CD14-positive monocyte (primary cell): ENCODE results near the gene BNC2. TPM values are rescaled to one million over a fixed set of nuclear protein-coding genes. Genes with fewer than 3 reads are reported as not detected.

Experiments used
- DNase-seq, 3 donors: peaks; one replicate each; pipeline ENCODE4 v3.0.0-alpha.2; 2011 to 2022
- H2AFZ ChIP-seq: 2 replicates; pipeline ENCODE4 v1.6.0; 2012; ENCODE audit warnings: mild to moderate bottlenecking, low read depth, low read length, inconsistent platforms; ENCODE audit not compliant: insufficient read depth, poor library complexity, severe bottlenecking
- H3K27ac ChIP-seq, 2 donors: 1 replicate in 1 of 2; 2 replicates in 1 of 2; pipeline ENCODE4 v1.5.1; 2012 to 2013; ENCODE audit warnings: low read length in 2 of 2, control low read depth in 1 of 2, inconsistent platforms in 1 of 2, low read depth in 1 of 2, mild to moderate bottlenecking in 1 of 2
- H3K27me3 ChIP-seq, 2 donors: one replicate each; pipeline versions ENCODE4 v1.6.0 to v1.6.1; 2011 to 2013; ENCODE audit warnings: low read length in 2 of 2; ENCODE audit not compliant: control insufficient read depth in 2 of 2, insufficient read depth in 2 of 2
- H3K36me3 ChIP-seq, 2 donors: replicated peaks in 1 of 2; 1 replicate in 1 of 2; 2 replicates in 1 of 2; pipeline versions ENCODE4 v1.5.1 to v1.6.1; 2012 to 2013; ENCODE audit warnings: low read length in 2 of 2, control low read depth in 1 of 2, inconsistent platforms in 1 of 2, mild to moderate bottlenecking in 1 of 2; ENCODE audit not compliant: insufficient read depth in 2 of 2, control insufficient read depth in 1 of 2
- H3K4me1 ChIP-seq, 2 donors: 1 replicate in 1 of 2; 2 replicates in 1 of 2; pipeline versions ENCODE4 v1.5.1 to v1.6.1; 2012 to 2013; ENCODE audit warnings: low read length in 2 of 2, control low read depth in 1 of 2, inconsistent platforms in 1 of 2, mild to moderate bottlenecking in 1 of 2, moderate library complexity in 1 of 2; ENCODE audit not compliant: insufficient read depth in 2 of 2, control insufficient read depth in 1 of 2
- H3K4me2 ChIP-seq: replicated peaks from 2 replicates; pipeline ENCODE3; 2012; ENCODE audit warnings: low read length, moderate library complexity, mild to moderate bottlenecking; ENCODE audit not compliant: poor library complexity, severe bottlenecking; ENCODE audit errors: extremely low read depth
- H3K4me3 ChIP-seq, 3 experiments: fragments of 200-600 bp in 1 of 3; sonication (generic) in 1 of 3; replicated peaks in 1 of 3; 1 replicate in 2 of 3; 2 replicates in 1 of 3; pipeline ENCODE4 v1.5.1; 2011 to 2013; ENCODE audit warnings: low read length in 3 of 3, mild to moderate bottlenecking in 3 of 3, control low read depth in 2 of 3, low read depth in 2 of 3, inconsistent platforms in 1 of 3, moderate library complexity in 1 of 3
- H3K79me2 ChIP-seq: 2 replicates; pipeline ENCODE4 v1.6.0; 2012; ENCODE audit warnings: mild to moderate bottlenecking, control low read depth, inconsistent platforms, low read length, moderate library complexity; ENCODE audit not compliant: insufficient read depth
- H3K9ac ChIP-seq: 2 replicates; pipeline ENCODE4 v1.6.0; 2017; ENCODE audit warnings: low read length, mild to moderate bottlenecking; ENCODE audit not compliant: insufficient read depth, poor library complexity, severe bottlenecking
- H3K9me3 ChIP-seq, 2 donors: replicated peaks in 1 of 2; 1 replicate in 1 of 2; 2 replicates in 1 of 2; pipeline versions ENCODE4 v1.5.1 to v1.6.1; 2012 to 2013; ENCODE audit warnings: low read length in 2 of 2, control low read depth in 1 of 2; ENCODE audit not compliant: control insufficient read depth in 1 of 2, insufficient read depth in 1 of 2
- H4K20me1 ChIP-seq: 2 replicates; pipeline ENCODE4 v1.6.0; 2012; ENCODE audit warnings: mild to moderate bottlenecking, low read length, control low read depth, moderate library complexity; ENCODE audit not compliant: insufficient read depth
- H3K27ac Mint-ChIP-seq, 7 donors: one replicate each; pipeline ENCODE4 v1.8.0; 2020; ENCODE audit warnings: mild to moderate bottlenecking in 7 of 7, mixed read lengths in 7 of 7, moderate library complexity in 6 of 7, inconsistent platforms in 2 of 7
- H3K27me3 Mint-ChIP-seq, 3 donors: one replicate each; pipeline ENCODE4 v1.8.0; 2021 to 2022; ENCODE audit warnings: low read depth in 3 of 3, mild to moderate bottlenecking in 3 of 3, mixed read lengths in 3 of 3, moderate library complexity in 3 of 3, inconsistent platforms in 1 of 3
- H3K36me3 Mint-ChIP-seq, 2 donors: one replicate each; pipeline ENCODE4 v1.8.0; 2020; ENCODE audit warnings: mixed read lengths in 2 of 2, inconsistent platforms in 1 of 2, mild to moderate bottlenecking in 1 of 2
- H3K4me1 Mint-ChIP-seq: one replicate; pipeline ENCODE4 v1.8.0; 2020; ENCODE audit warnings: mild to moderate bottlenecking, mixed read lengths
- H3K4me3 Mint-ChIP-seq, 2 donors: one replicate each; pipeline ENCODE4 v1.8.0; 2020; ENCODE audit warnings: mild to moderate bottlenecking in 2 of 2, mixed read lengths in 2 of 2, moderate library complexity in 1 of 2
- H3K9me3 Mint-ChIP-seq, 7 donors: one replicate each; pipeline ENCODE4 v1.8.0; 2020 to 2022; ENCODE audit warnings: mixed read lengths in 7 of 7, mild to moderate bottlenecking in 6 of 7, moderate library complexity in 6 of 7, inconsistent platforms in 2 of 7
- WGBS: methylation state at CpG from one replicate; pipeline ENCODE4 v1.1.5; 2013; ENCODE audit warnings: missing lambda C conversion rate; ENCODE audit not compliant: insufficient coverage; 5-methylcytosine and 5-hydroxymethylcytosine counted together
- intact Hi-C, 2 donors: fragments of 100-400 bp; cut with micrococcal nuclease; formaldehyde crosslinking; loops; one replicate each; pipeline versions ENCODE4 v1.15.0 to v1.15.1; 2023
- polyA plus RNA-seq, 3 donors: library from polyadenylated mRNA; depleted of rRNA in 1 of 3; unstranded in 2 of 3; stranded (reverse) in 1 of 3; fragments of 300-500 nt in 2 of 3; fragments of >200 nt in 1 of 3; fragmentation: Illumina TruSeq in 2 of 3; gene quantifications; 1 replicate in 2 of 3; 2 replicates in 1 of 3; pipeline ENCODE4 v1.2.3, GENCODE V29; 2012 to 2021
- small RNA-seq: library from RNA; depleted of rRNA; stranded (forward); fragments of <200 nt; gene quantifications from one replicate; pipeline ENCODE3, GENCODE V24; 2012; ENCODE audit warnings: low read depth; ENCODE audit not compliant: insufficient read length
- TF ChIP-seq, protein P1 (sequence below): fragments of 200-600 bp; IDR thresholded peaks from one replicate; pipeline ENCODE4 v1.8.0; 2022; ENCODE audit warnings: antibody characterized with exemption, mild to moderate bottlenecking

BNC2 gene
- polyA plus RNA-seq, 3 donors = 0.01 TPM; not detected in 2

DNA sequence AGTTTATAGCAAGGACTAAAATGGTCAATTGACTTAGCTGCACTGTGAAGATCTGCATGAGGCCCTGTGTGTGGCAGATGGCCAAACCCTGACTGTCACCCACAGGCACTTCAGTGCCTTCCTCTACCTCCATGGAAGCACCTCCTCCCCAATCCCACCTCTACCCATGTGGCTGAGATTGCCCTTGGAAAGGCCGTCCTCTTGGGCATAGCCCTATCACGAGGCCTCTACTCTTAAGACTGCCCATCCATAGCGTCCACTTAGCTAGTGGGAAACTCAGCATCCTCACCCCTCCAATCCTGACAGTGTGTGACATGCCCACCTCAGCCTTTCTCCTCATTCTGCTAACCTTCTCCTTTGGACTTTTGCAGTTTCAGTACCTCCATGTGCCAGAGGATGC, 510.2 kb downstream of the BNC2 start:
- Mint-ChIP-seq H3K9me3 (peaks cover 0 to 22% (median 9%) of the 10 kb centered on the region in 7 donors), H3K27me3 (peaks cover 1 to 4% (median 1%) of the 10 kb centered on the region in 3 donors), H3K27ac (peak overlapping the region in 1 of 7 donors; percentile 26), H3K4me3 (no peak overlapping the region), H3K4me1 (peaks cover 1% of the 10 kb centered on the region), H3K36me3 (no peaks in the 10 kb centered on the region)
- Histone ChIP-seq H3K4me2 (no peak overlapping the region), H3K9me3 (peaks cover 0 to 3% of the 10 kb centered on the region in 2 donors), H3K4me3 (no peak overlapping the region), H3K27ac (no peak overlapping the region), H2AFZ (no peak overlapping the region), H3K27me3 (no peaks in the 10 kb centered on the region), H3K36me3 (no peaks in the 10 kb centered on the region), H4K20me1 (no peaks in the 10 kb centered on the region), H3K9ac (no peak overlapping the region), H3K79me2 (no peaks in the 10 kb centered on the region), H3K4me1 (no peaks in the 10 kb centered on the region)
- no peak for DNase-seq
- intact Hi-C loops = no loop called here
- 95% methylated on average over 3 of the region's 3 CpGs for WGBS
- TF ChIP-seq, protein P1, sequence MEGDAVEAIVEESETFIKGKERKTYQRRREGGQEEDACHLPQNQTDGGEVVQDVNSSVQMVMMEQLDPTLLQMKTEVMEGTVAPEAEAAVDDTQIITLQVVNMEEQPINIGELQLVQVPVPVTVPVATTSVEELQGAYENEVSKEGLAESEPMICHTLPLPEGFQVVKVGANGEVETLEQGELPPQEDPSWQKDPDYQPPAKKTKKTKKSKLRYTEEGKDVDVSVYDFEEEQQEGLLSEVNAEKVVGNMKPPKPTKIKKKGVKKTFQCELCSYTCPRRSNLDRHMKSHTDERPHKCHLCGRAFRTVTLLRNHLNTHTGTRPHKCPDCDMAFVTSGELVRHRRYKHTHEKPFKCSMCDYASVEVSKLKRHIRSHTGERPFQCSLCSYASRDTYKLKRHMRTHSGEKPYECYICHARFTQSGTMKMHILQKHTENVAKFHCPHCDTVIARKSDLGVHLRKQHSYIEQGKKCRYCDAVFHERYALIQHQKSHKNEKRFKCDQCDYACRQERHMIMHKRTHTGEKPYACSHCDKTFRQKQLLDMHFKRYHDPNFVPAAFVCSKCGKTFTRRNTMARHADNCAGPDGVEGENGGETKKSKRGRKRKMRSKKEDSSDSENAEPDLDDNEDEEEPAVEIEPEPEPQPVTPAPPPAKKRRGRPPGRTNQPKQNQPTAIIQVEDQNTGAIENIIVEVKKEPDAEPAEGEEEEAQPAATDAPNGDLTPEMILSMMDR = no peak

Small RNA genes within 50 kb of the gene (small RNA-seq; reads per million reads assigned to genes)
- not detected for gene LSM1P1
